HUES48 (cell line): Measurements from ENCODE around the gene ZNF282.

Experiments used
- H3K27ac ChIP-seq: one replicate; pipeline ENCODE4 v1.7.0; 2013; ENCODE audit warnings: low read depth, low read length, inconsistent platforms
- H3K27me3 ChIP-seq: 2 replicates; pipeline ENCODE4 v1.6.1; 2013; ENCODE audit warnings: mild to moderate bottlenecking, low read length; ENCODE audit not compliant: control insufficient read depth, insufficient read depth
- H3K36me3 ChIP-seq: 2 replicates; pipeline ENCODE4 v1.6.1; 2013; ENCODE audit warnings: low read length; ENCODE audit not compliant: control insufficient read depth, insufficient read depth
- H3K4me1 ChIP-seq: 2 replicates; pipeline ENCODE4 v1.6.1; 2013; ENCODE audit warnings: mild to moderate bottlenecking, low read length; ENCODE audit not compliant: control insufficient read depth, insufficient read depth
- H3K4me3 ChIP-seq: 2 replicates; pipeline ENCODE4 v1.5.1; 2013; ENCODE audit warnings: mild to moderate bottlenecking, low read depth, low read length
- H3K9ac ChIP-seq: 2 replicates; pipeline ENCODE4 v1.6.1; 2013; ENCODE audit warnings: mild to moderate bottlenecking, low read depth, low read length, moderate library complexity
- H3K9me3 ChIP-seq: 2 replicates; pipeline ENCODE4 v1.6.1; 2013; ENCODE audit warnings: low read length; ENCODE audit not compliant: control insufficient read depth, insufficient read depth

ZNF282 gene

GRCh38 chr7:149166630-149167352, 28.6 kb upstream of the ZNF282 start:
- Histone ChIP-seq H3K4me3 (no peak overlapping the region), H3K27me3 (no peaks in the 10 kb centered on the region), H3K4me1 (no peaks in the 10 kb centered on the region), H3K36me3 (peaks cover 95% of the 10 kb centered on the region), H3K27ac (no peak overlapping the region), H3K9ac (no peak overlapping the region), H3K9me3 (no peaks in the 10 kb centered on the region)

DNA sequence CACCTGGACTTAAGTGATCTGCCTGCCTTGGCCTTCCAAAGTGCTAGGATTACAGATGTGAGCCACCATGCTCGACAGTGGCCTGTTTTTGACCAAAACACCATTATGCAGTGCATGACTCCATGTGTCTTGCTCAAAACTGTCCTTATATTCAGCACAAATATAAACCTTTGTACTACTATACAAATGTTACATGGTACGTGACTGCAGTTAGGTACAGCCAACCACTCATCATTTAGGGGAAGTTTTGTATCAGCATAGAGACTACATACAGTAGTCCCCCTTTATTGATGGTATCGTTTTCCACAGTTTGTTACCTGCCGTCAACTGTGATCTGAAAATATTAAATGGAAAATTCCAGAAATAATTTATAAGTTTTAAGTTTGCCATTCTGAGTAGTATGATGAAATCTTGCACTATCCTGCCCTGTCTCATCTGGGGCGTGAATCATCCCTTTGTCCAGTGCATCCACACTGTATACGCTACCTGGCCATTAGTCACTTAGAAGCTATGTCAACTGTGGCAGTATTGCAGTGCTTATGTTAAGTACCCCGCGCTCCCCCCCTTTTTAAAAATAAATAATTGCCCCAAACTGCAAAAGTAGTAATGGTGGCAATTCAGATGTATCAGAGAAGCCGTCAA, 23.3 kb upstream of the ZNF282 start:
- no peaks in the 10 kb centered on the region for H3K4me1 ChIP-seq
- no peak overlapping the region for H3K9ac ChIP-seq
- H3K4me3 ChIP-seq: no peak overlapping the region
- peaks cover 99% of the 10 kb centered on the region for H3K36me3 ChIP-seq
- H3K27ac ChIP-seq: no peak overlapping the region
- H3K9me3 ChIP-seq: no peaks in the 10 kb centered on the region
- H3K27me3 ChIP-seq: no peaks in the 10 kb centered on the region

DNA sequence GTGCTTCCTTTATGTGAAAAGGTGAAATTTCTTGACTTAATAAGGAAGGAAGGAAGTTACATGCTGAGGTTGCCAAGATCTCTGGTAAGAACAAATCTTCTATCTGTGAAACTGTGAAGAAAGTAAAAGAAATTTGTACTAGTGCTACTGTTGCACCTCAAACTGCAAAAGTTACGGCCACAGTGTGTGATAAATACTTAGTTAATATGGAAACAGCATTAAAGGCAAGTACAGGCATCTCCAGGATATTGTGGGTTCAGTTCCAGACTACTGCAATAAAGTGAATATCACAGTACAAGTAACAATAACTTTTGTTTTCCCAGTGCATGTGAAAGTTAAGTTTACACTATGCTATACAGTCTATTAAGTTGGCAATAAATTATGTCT, 22.8 kb upstream of the ZNF282 start:
- peaks cover 99% of the 10 kb centered on the region for H3K36me3 ChIP-seq
- no peaks in the 10 kb centered on the region for H3K27me3 ChIP-seq
- H3K4me1 ChIP-seq: no peaks in the 10 kb centered on the region
- H3K4me3 ChIP-seq: no peak overlapping the region
- no peaks in the 10 kb centered on the region for H3K9me3 ChIP-seq
- H3K9ac ChIP-seq: no peak overlapping the region
- H3K27ac ChIP-seq: no peak overlapping the region

- no peak overlapping the region for H3K4me3 ChIP-seq
- H3K4me1 ChIP-seq: no peaks in the 10 kb centered on the region
- no peak overlapping the region for H3K9ac ChIP-seq
- no peaks in the 10 kb centered on the region for H3K27me3 ChIP-seq
- no peaks in the 10 kb centered on the region for H3K9me3 ChIP-seq
- H3K36me3 ChIP-seq: peaks cover 98% of the 10 kb centered on the region
- H3K27ac ChIP-seq: no peak overlapping the region
These were observed 20.2 kb upstream of the ZNF282 start for GRCh38 chr7:149175150-149175549.

- Histone ChIP-seq H3K9ac (no peak overlapping the region), H3K36me3 (peaks cover 85% of the 10 kb centered on the region)
These were observed 16.1 kb upstream of the ZNF282 start for GRCh38 chr7:149179241-149179640.

DNA sequence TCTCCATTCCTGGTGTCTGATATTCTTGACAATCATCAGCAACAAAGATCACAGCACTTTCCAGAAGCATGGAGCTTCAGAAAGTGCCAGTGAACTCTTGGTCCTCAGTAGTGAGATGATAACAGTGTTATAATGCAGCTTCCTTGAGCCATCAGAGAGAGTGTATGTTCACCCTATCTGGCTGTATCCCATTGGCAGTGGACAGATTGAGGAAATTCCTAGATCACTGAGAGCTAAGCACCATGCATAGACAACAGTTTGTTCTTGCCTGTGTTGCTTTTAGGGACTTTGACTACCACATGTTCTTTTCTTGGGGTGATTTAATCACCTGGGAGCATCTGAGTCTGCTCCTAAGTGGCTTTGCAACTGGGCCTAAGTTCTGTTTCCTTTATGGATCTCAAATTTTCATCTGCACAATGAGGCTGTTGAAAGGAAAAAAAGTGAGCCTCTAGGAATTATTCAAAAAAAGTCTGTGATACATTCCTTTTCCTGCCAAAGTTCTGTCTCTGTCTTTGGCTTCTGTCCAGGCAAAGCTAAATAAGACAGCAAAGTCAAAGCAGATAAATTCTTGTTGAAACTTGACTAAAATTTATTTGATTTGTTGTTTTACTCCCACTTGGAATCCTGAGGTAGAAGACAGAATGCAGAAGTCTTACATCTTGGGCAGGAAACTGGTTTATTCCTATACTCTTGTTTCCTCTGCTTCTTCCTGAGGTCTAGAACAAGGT, 14.5 kb upstream of the ZNF282 start:
- Histone ChIP-seq H3K4me3 (no peak overlapping the region), H3K9ac (no peak overlapping the region), H3K4me1 (no peaks in the 10 kb centered on the region), H3K27me3 (no peaks in the 10 kb centered on the region), H3K27ac (no peak overlapping the region), H3K36me3 (peaks cover 69% of the 10 kb centered on the region), H3K9me3 (no peaks in the 10 kb centered on the region)

More at GRCh38 chr7:149179241-149179640, 16.1 kb upstream of the ZNF282 start:
- Histone ChIP-seq H3K9me3 (no peaks in the 10 kb centered on the region), H3K27me3 (no peaks in the 10 kb centered on the region), H3K4me1 (no peaks in the 10 kb centered on the region), H3K27ac (no peak overlapping the region), H3K4me3 (no peak overlapping the region)

DNA sequence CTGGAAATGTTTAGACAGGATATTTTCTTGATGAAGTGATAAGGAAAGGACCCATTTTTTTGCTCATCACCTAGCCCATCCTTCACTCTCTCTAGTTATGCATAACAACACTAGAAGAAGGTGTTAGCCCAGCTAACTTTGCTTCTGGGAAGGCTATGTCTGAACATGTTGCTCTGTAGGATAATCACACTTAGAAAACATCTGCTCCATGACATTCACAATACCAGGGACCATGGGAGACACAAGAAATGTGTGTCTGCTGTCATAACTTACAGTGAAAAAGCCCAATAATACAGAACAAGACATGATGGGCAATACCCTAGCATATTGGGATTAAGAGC, 13.9 kb upstream of the ZNF282 start:
- no peak overlapping the region for H3K27ac ChIP-seq
- H3K27me3 ChIP-seq: no peaks in the 10 kb centered on the region
- H3K36me3 ChIP-seq: peaks cover 64% of the 10 kb centered on the region
- no peak overlapping the region for H3K9ac ChIP-seq
- no peaks in the 10 kb centered on the region for H3K4me1 ChIP-seq
- H3K4me3 ChIP-seq: no peak overlapping the region
- H3K9me3 ChIP-seq: no peaks in the 10 kb centered on the region

- no peak overlapping the region for H3K27ac ChIP-seq
- H3K36me3 ChIP-seq: peaks cover 37% of the 10 kb centered on the region
- no peaks in the 10 kb centered on the region for H3K27me3 ChIP-seq
- H3K9me3 ChIP-seq: no peaks in the 10 kb centered on the region
- no peak overlapping the region for H3K9ac ChIP-seq
- H3K4me1 ChIP-seq: no peaks in the 10 kb centered on the region
- H3K4me3 ChIP-seq: no peak overlapping the region
These were observed 11.1 kb upstream of the ZNF282 start for GRCh38 chr7:149184274-149184673.

DNA sequence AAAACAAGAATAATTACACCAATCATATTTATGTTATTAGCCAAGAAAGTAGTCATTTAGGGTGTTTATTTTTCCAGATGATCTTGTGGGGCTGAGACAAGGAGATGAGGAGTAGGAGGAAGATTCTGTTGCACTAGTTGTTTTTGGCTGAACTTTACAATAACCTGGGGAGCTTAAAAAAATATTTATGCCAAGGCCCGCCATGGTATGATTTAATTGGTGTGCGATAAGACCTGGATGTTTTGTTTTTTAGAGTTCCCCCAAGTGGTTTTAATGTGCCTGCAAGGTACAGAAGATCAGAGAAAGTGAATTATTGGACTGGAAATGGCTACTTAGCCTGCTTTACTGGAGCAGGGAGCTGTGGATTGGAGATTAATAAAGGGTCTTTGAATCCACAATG, 7.1 kb upstream of the ZNF282 start:
- H3K9me3 ChIP-seq: no peaks in the 10 kb centered on the region
- no peaks in the 10 kb centered on the region for H3K36me3 ChIP-seq
- no peaks in the 10 kb centered on the region for H3K27me3 ChIP-seq
- H3K9ac ChIP-seq: no peak overlapping the region
- no peaks in the 10 kb centered on the region for H3K4me1 ChIP-seq
- H3K4me3 ChIP-seq: no peak overlapping the region
- H3K27ac ChIP-seq: no peak overlapping the region

DNA sequence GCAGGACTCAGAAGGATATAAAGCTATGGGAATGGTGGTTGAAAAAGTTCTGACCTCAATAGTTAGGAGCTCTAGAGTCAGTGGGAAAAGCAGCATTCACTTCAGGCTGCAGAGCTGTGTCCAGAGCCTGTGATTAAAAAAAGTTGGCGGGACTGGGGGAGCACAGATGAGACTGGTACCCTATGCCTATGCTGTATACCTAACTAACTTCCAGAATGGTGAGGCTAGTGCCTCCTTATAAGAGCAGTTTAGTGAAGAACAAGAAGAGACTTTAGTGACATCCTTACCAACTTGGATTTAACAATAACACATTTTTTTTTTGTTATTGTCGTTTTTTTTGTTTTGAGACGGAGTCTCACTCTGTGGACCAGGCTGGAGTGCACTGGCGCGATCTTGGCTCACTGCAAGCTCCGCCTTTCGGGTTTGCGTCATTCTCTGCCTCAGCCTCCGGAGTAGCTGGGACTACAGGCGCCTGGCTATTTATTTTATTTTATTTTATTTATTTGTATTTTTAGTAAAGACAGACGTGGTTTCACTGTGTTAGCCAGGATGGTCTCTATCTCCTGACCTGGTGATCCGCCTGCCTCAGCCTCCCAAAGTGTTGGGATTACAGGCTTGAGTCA, 6.6 kb upstream of the ZNF282 start:
- Histone ChIP-seq H3K36me3 (no peaks in the 10 kb centered on the region), H3K27ac (no peak overlapping the region), H3K27me3 (no peaks in the 10 kb centered on the region), H3K9me3 (no peaks in the 10 kb centered on the region), H3K4me3 (no peak overlapping the region), H3K4me1 (no peaks in the 10 kb centered on the region), H3K9ac (no peak overlapping the region)

- no peaks in the 10 kb centered on the region for H3K36me3 ChIP-seq
- H3K9ac ChIP-seq: no peak overlapping the region
- peaks cover 4% of the 10 kb centered on the region; the same call in 1 of the 2 replicates for H3K4me1 ChIP-seq
- H3K27ac ChIP-seq: no peak overlapping the region
- no peaks in the 10 kb centered on the region for H3K9me3 ChIP-seq
- H3K27me3 ChIP-seq: no peaks in the 10 kb centered on the region
- H3K4me3 ChIP-seq: no peak overlapping the region
These were observed 3.5 kb upstream of the ZNF282 start for GRCh38 chr7:149191851-149192250.
